ENCODE data around the gene HTATIP2. TPM values are rescaled to one million over a fixed set of nuclear protein-coding genes. Genes with fewer than 3 reads are reported as not detected.

HTATIP2 gene
- total and polyA plus RNA-seq, 4 donors: 9.3 to 69.3 (median 39.6) TPM

DNA sequence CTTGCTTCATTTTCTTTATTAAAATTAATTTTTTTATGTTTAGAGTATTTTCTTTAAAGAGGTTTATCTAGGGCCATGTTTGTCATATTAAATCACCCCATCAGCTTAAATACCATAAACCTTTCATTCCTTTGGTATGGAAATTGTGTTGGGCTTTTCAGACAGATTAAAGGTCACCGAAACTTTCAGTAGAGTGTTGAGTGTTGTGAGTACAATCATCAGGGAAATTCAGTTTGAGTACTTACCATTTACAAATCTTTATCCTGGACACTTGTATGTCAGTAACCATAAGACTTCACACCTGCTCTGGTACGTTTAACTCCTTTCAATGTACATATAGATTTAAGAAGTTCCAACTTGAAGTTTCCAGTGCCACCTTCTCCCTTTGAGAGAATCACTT is 36.0 kb downstream of the HTATIP2 start:
- 86 to 97% methylated on average over 2 of the region's 2 CpGs for WGBS, 2 donors
- no peaks in the 10 kb centered on the region for H3K4me1 ChIP-seq (ENCODE audit: control insufficient read depth in 5 of 5, insufficient read depth in 5 of 5, low read length in 5 of 5)
- H3K36me3 ChIP-seq (ENCODE audit: control insufficient read depth in 4 of 4, insufficient read depth in 4 of 4, low read length in 4 of 4): peaks cover 6 to 15% (median 11%) of the 10 kb centered on the region in 4 donors
- no peaks in the 10 kb centered on the region for H3K9me3 ChIP-seq (ENCODE audit: control insufficient read depth in 4 of 4, insufficient read depth in 3 of 4, low read length in 3 of 4)
- H3K27me3 ChIP-seq (ENCODE audit: control insufficient read depth in 3 of 3, insufficient read depth in 3 of 3, low read length in 2 of 3): no peaks in the 10 kb centered on the region
- DNase-seq (no peak), ATAC-seq (ENCODE audit: insufficient read depth, low FRiP score) (no peak)
- TF ChIP-seq, protein P1, sequence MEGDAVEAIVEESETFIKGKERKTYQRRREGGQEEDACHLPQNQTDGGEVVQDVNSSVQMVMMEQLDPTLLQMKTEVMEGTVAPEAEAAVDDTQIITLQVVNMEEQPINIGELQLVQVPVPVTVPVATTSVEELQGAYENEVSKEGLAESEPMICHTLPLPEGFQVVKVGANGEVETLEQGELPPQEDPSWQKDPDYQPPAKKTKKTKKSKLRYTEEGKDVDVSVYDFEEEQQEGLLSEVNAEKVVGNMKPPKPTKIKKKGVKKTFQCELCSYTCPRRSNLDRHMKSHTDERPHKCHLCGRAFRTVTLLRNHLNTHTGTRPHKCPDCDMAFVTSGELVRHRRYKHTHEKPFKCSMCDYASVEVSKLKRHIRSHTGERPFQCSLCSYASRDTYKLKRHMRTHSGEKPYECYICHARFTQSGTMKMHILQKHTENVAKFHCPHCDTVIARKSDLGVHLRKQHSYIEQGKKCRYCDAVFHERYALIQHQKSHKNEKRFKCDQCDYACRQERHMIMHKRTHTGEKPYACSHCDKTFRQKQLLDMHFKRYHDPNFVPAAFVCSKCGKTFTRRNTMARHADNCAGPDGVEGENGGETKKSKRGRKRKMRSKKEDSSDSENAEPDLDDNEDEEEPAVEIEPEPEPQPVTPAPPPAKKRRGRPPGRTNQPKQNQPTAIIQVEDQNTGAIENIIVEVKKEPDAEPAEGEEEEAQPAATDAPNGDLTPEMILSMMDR (IDR thresholded peaks at IDR 0.05; ENCODE audit: control extremely low read depth, extremely low read depth): no peak
- H3K4me3 ChIP-seq: no peak overlapping the region
- no peak overlapping the region for H3K9ac ChIP-seq (ENCODE audit: insufficient read depth in 1 of 2, low read length in 2 of 2)
- no peak overlapping the region for H3K27ac ChIP-seq (ENCODE audit: low read depth in 1 of 2, low read length in 1 of 2)

DNA sequence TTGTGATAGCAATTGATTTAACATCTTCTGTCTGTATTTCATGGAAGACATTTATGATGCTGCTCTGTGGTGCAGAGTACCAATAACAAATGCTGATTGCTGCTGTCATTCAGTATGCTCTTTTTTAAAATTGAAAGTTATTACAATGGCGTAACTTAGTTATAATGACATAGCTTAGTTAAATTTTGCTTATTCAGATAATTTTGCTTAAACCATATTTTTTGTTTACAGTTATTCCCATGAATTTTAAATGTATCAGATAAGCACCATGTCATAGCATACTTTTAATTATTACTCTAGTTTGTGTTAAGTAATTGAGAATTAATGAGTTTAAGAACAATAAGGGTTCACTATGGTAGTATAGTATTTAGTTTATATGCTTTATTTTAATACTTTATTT is 39.5 kb downstream of the HTATIP2 start:
- no peak overlapping the region for H3K27ac ChIP-seq (ENCODE audit: low read depth in 1 of 2, low read length in 1 of 2)
- no peak for ATAC-seq (ENCODE audit: insufficient read depth, low FRiP score)
- H3K36me3 ChIP-seq (ENCODE audit: control insufficient read depth in 4 of 4, insufficient read depth in 4 of 4, low read length in 4 of 4): peaks cover 6 to 17% (median 12%) of the 10 kb centered on the region in 4 donors
- no peak overlapping the region for H3K4me3 ChIP-seq
- H3K27me3 ChIP-seq (ENCODE audit: control insufficient read depth in 3 of 3, insufficient read depth in 3 of 3, low read length in 2 of 3): no peaks in the 10 kb centered on the region
- no peaks in the 10 kb centered on the region for H3K4me1 ChIP-seq (ENCODE audit: control insufficient read depth in 5 of 5, insufficient read depth in 5 of 5, low read length in 5 of 5)
- H3K9ac ChIP-seq (ENCODE audit: insufficient read depth in 1 of 2, low read length in 2 of 2): no peak overlapping the region
- TF ChIP-seq, protein P1 (IDR thresholded peaks at IDR 0.05; ENCODE audit: control extremely low read depth, extremely low read depth): no peak
- no peaks in the 10 kb centered on the region for H3K9me3 ChIP-seq (ENCODE audit: control insufficient read depth in 4 of 4, insufficient read depth in 3 of 4, low read length in 3 of 4)
- DNase-seq: no peak
- WGBS, 2 donors: 95 to 100% methylated on average over 1 of the region's 1 CpG

DNA sequence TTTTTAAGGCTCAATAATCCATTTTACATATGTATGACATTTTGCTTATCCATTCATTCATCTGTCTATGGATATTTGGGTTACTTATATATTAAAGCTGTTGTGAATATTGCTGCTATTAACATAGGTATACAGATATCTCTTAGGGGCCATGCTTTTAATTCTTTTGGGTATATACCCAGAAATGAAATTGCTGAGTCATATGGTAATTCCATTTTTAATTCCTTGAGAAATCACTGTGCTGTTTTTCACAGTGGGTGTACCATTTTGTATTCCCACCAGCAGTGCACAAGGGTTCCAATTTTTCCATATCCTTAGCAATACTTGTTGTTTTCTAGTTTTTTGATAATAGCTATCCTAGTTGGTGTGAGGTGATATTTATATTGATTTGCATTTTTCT is 43.0 kb downstream of the HTATIP2 start:
- no peaks in the 10 kb centered on the region for H3K4me1 ChIP-seq (ENCODE audit: control insufficient read depth in 5 of 5, insufficient read depth in 5 of 5, low read length in 5 of 5)
- TF ChIP-seq, protein P1 (IDR thresholded peaks at IDR 0.05; ENCODE audit: control extremely low read depth, extremely low read depth): no peak
- H3K27me3 ChIP-seq (ENCODE audit: control insufficient read depth in 3 of 3, insufficient read depth in 3 of 3, low read length in 2 of 3): no peaks in the 10 kb centered on the region
- no peak for ATAC-seq (ENCODE audit: insufficient read depth, low FRiP score)
- no peak for DNase-seq
- H3K27ac ChIP-seq (ENCODE audit: low read depth in 1 of 2, low read length in 1 of 2): no peak overlapping the region
- H3K4me3 ChIP-seq: no peak overlapping the region
- H3K36me3 ChIP-seq (ENCODE audit: control insufficient read depth in 4 of 4, insufficient read depth in 4 of 4, low read length in 4 of 4): peaks cover 7 to 21% (median 10%) of the 10 kb centered on the region in 4 donors
- no peaks in the 10 kb centered on the region for H3K9me3 ChIP-seq (ENCODE audit: control insufficient read depth in 4 of 4, insufficient read depth in 3 of 4, low read length in 3 of 4)
- H3K9ac ChIP-seq (ENCODE audit: insufficient read depth in 1 of 2, low read length in 2 of 2): no peak overlapping the region

DNA sequence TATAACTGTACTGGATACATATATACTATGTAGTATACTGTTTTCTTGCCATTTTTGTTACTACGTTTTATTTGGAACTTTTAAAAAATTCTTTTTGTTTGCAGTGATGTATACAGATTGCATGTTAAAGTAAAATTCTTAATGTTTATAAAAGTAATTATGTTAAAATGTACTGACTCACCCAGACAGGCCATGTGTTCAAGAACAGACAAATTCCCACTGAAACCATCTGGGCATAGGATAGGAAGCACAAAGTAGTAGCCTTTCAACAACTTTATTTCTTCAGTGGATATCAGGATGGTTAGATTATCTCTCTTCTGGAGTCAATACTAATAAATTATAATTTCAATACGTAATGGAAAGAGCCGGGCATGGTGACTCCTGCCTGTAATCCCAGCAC is 43.8 kb downstream of the HTATIP2 start:
- H3K9me3 ChIP-seq (ENCODE audit: control insufficient read depth in 4 of 4, insufficient read depth in 3 of 4, low read length in 3 of 4): no peaks in the 10 kb centered on the region
- no peak overlapping the region for H3K9ac ChIP-seq (ENCODE audit: insufficient read depth in 1 of 2, low read length in 2 of 2)
- no peak for ATAC-seq (ENCODE audit: insufficient read depth, low FRiP score)
- no peaks in the 10 kb centered on the region for H3K27me3 ChIP-seq (ENCODE audit: control insufficient read depth in 3 of 3, insufficient read depth in 3 of 3, low read length in 2 of 3)
- H3K27ac ChIP-seq (ENCODE audit: low read depth in 1 of 2, low read length in 1 of 2): no peak overlapping the region
- no peaks in the 10 kb centered on the region for H3K4me1 ChIP-seq (ENCODE audit: control insufficient read depth in 5 of 5, insufficient read depth in 5 of 5, low read length in 5 of 5)
- no peak for DNase-seq
- H3K36me3 ChIP-seq (ENCODE audit: control insufficient read depth in 4 of 4, insufficient read depth in 4 of 4, low read length in 4 of 4): peaks cover 7 to 17% (median 10%) of the 10 kb centered on the region in 4 donors
- H3K4me3 ChIP-seq: no peak overlapping the region
- TF ChIP-seq, protein P1 (IDR thresholded peaks at IDR 0.05; ENCODE audit: control extremely low read depth, extremely low read depth): no peak
- 65 to 83% methylated on average over 3 of the region's 3 CpGs for WGBS, 2 donors

All from lung (tissue), 12 donors.